MM.1S (cell line): ENCODE measurements around the gene PLA2G4B.

ENCODE experiments used
- DNase-seq: peaks from one replicate; pipeline ENCODE4 v3.0.0-alpha.2; 2015
- H2AFZ ChIP-seq: fragments of 300-600 bp; sonication (generic); 2 replicates; pipeline ENCODE4 v1.6.0; 2016; ENCODE audit warnings: antibody characterized with exemption, low read length
- H3F3A ChIP-seq: fragments of 300-600 bp; sonication (generic); 2 replicates; pipeline ENCODE4 v1.6.1; 2016; ENCODE audit warnings: mild to moderate bottlenecking, antibody characterized with exemption, low read length, moderate library complexity, mixed read lengths; ENCODE audit not compliant: insufficient read depth
- H3K27ac ChIP-seq: fragments of 300-600 bp; sonication (generic); 2 replicates; pipeline ENCODE4 v1.5.1; 2016; ENCODE audit warnings: mild to moderate bottlenecking, low read length
- H3K27me3 ChIP-seq: fragments of 300-600 bp; sonication (generic); replicated peaks from 2 replicates; pipeline ENCODE4 v1.6.0; 2016; ENCODE audit warnings: low read length; ENCODE audit not compliant: insufficient read depth
- H3K36me3 ChIP-seq: fragments of 300-600 bp; sonication (generic); replicated peaks from 2 replicates; pipeline ENCODE4 v1.6.1; 2016; ENCODE audit warnings: mild to moderate bottlenecking, low read length, mixed read lengths; ENCODE audit not compliant: insufficient read depth
- H3K4me1 ChIP-seq: fragments of 300-600 bp; sonication (generic); 2 replicates; pipeline ENCODE4 v1.6.1; 2016; ENCODE audit warnings: low read length, mixed read lengths
- H3K4me2 ChIP-seq: fragments of 300-600 bp; sonication (generic); 2 replicates; pipeline ENCODE4 v1.6.0; 2016; ENCODE audit warnings: low read depth, low read length
- H3K4me3 ChIP-seq: fragments of 300-600 bp; sonication (generic); 2 replicates; pipeline ENCODE4 v1.5.1; 2016; ENCODE audit warnings: low read length, mixed read lengths
- H3K79me2 ChIP-seq: fragments of 300-600 bp; sonication (generic); 2 replicates; pipeline ENCODE4 v1.6.1; 2016; ENCODE audit warnings: mixed run types, low read length, mixed read lengths
- H3K9ac ChIP-seq: fragments of 300-600 bp; sonication (generic); 2 replicates; pipeline ENCODE4 v1.6.1; 2016; ENCODE audit warnings: low read length, mixed read lengths
- H3K9me2 ChIP-seq: fragments of 300-600 bp; sonication (generic); replicated peaks from 2 replicates; pipeline ENCODE4 v1.6.1; 2016; ENCODE audit warnings: mild to moderate bottlenecking, low read length, mixed read lengths; ENCODE audit not compliant: insufficient read depth
- H3K9me3 ChIP-seq: fragments of 300-600 bp; sonication (generic); replicated peaks from 2 replicates; pipeline ENCODE4 v1.6.1; 2016; ENCODE audit warnings: mild to moderate bottlenecking, low read length, mixed read lengths; ENCODE audit not compliant: insufficient read depth
- H4K20me1 ChIP-seq: fragments of 300-600 bp; sonication (generic); 2 replicates; pipeline ENCODE4 v1.6.1; 2016; ENCODE audit warnings: mild to moderate bottlenecking, low read length, moderate library complexity, mixed read lengths; ENCODE audit not compliant: insufficient read depth
- EZH2 ChIP-seq: fragments of 300-600 bp; sonication (generic); optimal IDR thresholded peaks from 2 replicates; pipeline ENCODE3; 2017; ENCODE audit warnings: low read depth, mild to moderate bottlenecking, antibody characterized with exemption, low read length, mixed read lengths
- EZH2phosphoT487 ChIP-seq: fragments of 300-600 bp; sonication (generic); IDR thresholded peaks from 2 replicates; pipeline ENCODE4 v1.6.1; 2018; ENCODE audit warnings: antibody characterized with exemption, low read length
- TF ChIP-seq, protein P1 (sequence below): fragments of 300-600 bp; sonication (generic); IDR thresholded peaks from 2 replicates; pipeline ENCODE4 v1.5.1; 2016; ENCODE audit warnings: antibody characterized with exemption, low read length, mixed read lengths

PLA2G4B gene

DNA sequence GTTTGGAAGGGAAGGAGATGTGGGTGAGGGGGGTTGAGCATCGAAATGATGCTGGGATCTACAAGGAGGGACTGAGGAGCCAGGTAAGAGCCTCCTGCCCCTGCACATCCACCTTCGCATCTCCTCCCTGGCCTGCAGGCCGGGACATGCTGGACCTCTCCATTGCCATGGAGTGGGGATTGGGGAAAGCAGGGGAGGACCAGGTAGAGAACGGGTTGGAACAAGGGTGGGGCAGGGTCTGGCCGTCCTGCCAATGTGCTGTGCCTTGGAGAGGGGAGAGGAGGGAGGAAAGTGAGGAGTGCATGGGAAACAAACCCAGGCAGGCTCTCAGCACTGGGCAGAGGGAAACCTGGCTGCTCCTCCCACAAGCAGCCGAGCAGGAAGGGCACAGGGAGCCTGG lies 10.6 kb downstream of the PLA2G4B start:
- TF ChIP-seq EZH2phosphoT487 (no peak), EZH2 (no peak)
- TF ChIP-seq, protein P1, sequence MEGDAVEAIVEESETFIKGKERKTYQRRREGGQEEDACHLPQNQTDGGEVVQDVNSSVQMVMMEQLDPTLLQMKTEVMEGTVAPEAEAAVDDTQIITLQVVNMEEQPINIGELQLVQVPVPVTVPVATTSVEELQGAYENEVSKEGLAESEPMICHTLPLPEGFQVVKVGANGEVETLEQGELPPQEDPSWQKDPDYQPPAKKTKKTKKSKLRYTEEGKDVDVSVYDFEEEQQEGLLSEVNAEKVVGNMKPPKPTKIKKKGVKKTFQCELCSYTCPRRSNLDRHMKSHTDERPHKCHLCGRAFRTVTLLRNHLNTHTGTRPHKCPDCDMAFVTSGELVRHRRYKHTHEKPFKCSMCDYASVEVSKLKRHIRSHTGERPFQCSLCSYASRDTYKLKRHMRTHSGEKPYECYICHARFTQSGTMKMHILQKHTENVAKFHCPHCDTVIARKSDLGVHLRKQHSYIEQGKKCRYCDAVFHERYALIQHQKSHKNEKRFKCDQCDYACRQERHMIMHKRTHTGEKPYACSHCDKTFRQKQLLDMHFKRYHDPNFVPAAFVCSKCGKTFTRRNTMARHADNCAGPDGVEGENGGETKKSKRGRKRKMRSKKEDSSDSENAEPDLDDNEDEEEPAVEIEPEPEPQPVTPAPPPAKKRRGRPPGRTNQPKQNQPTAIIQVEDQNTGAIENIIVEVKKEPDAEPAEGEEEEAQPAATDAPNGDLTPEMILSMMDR = no peak
- H4K20me1 ChIP-seq = no peaks in the 10 kb centered on the region
- H3K4me1 ChIP-seq = no peaks in the 10 kb centered on the region
- H3F3A ChIP-seq = no peaks in the 10 kb centered on the region
- H3K36me3 ChIP-seq = no peaks in the 10 kb centered on the region
- no peak for DNase-seq
- H3K79me2 ChIP-seq = no peaks in the 10 kb centered on the region
- H3K9me3 ChIP-seq = no peaks in the 10 kb centered on the region
- no peak overlapping the region for H3K4me3 ChIP-seq
- no peaks in the 10 kb centered on the region for H3K9me2 ChIP-seq
- H3K27me3 ChIP-seq = no peaks in the 10 kb centered on the region; the same call in 1 of the 2 replicates
- no peak overlapping the region for H2AFZ ChIP-seq
- H3K9ac ChIP-seq = no peak overlapping the region
- no peak overlapping the region for H3K4me2 ChIP-seq
- H3K27ac ChIP-seq = no peak overlapping the region

DNA sequence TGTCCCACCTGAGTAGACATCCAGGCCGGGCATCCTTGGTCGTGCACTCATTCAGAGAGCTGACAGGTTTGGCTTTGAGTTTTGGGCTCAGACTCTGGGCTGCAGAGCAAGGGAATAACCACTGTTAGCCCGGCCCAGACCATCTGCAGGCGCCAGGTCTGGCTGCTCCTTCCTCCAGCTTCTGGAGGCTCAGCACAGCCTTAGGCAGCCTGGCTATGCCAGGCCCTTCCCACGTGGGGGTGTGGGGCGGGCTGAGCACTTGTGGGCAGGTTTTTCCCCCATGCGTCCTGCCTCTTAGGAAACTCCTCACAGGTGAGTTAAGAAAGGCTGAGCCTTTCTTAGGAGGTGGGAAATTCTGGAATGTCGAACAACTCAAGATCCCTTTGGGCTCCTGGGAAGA lies 11.2 kb downstream of the PLA2G4B start:
- TF ChIP-seq, protein P1 = no peak
- no peak for TF ChIP-seq EZH2
- no peak for TF ChIP-seq EZH2phosphoT487
- Histone ChIP-seq H3K9me2 (no peaks in the 10 kb centered on the region), H3K27ac (no peak overlapping the region), H3K4me2 (no peak overlapping the region), H3K9me3 (no peaks in the 10 kb centered on the region), H3F3A (no peaks in the 10 kb centered on the region), H3K36me3 (no peaks in the 10 kb centered on the region), H3K9ac (no peak overlapping the region), H3K79me2 (no peaks in the 10 kb centered on the region), H3K4me1 (peaks cover 4% of the 10 kb centered on the region; the same call in 1 of the 2 replicates), H3K27me3 (no peaks in the 10 kb centered on the region; the same call in 1 of the 2 replicates), H2AFZ (no peak overlapping the region), H3K4me3 (no peak overlapping the region), H4K20me1 (no peaks in the 10 kb centered on the region)
- DNase-seq = no peak

DNA sequence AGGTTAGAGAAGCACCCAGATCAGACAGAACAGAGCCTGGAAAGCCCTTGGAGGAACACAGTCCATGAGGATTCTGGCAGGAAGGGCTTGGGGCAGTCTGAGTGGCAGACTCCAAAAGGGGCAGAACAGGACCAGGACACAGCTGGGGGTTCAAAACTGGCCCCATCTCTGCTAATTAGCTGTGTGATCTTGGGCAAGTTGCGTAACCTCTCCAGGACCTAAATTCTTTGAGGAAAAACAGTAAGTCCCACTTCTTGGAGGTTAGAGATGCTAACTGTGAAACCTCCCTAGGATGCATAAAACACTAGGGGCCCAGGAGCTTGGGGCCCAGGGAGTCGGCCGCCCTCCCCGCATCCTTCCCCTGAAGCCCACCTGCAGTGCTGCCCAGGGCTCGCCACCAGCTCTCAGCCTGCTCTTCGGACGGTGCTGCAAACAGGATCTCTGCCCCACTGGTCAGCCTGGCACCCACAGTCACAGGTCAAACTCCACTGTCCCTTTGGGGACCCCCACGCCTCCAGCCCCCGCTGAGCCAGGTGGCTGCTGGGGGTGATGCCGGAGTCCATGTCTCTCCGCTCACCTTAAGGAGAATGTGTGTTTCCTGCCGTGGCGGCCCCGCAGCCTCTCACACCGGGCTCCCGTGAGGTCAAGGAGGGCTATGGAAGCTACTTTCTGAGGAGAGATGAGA lies 12.0 kb downstream of the PLA2G4B start:
- no peak overlapping the region for H3K4me2 ChIP-seq

More for the DNA sequence above, 12.0 kb downstream of the PLA2G4B start:
- H4K20me1 ChIP-seq = no peaks in the 10 kb centered on the region
- no peaks in the 10 kb centered on the region for H3K9me2 ChIP-seq
- no peak overlapping the region for H3K27ac ChIP-seq
- peaks cover 7% of the 10 kb centered on the region; the same call in 1 of the 2 replicates for H3K4me1 ChIP-seq
- H2AFZ ChIP-seq = no peak overlapping the region
- H3K79me2 ChIP-seq = no peaks in the 10 kb centered on the region
- no peak for DNase-seq
- H3K36me3 ChIP-seq = no peaks in the 10 kb centered on the region
- H3K27me3 ChIP-seq = no peaks in the 10 kb centered on the region; the same call in 1 of the 2 replicates
- no peaks in the 10 kb centered on the region for H3K9me3 ChIP-seq
- no peaks in the 10 kb centered on the region for H3F3A ChIP-seq
- TF ChIP-seq EZH2 = no peak
- TF ChIP-seq EZH2phosphoT487 = no peak
- TF ChIP-seq, protein P1 = no peak
- no peak overlapping the region for H3K9ac ChIP-seq
- H3K4me3 ChIP-seq = no peak overlapping the region
